ENCODE measurements around the gene THAP12.
"Not testable (repeated sequence)": the region's sequence is repeated elsewhere in the genome, so short reads cannot be mapped to it uniquely, and the experiment has no call there.

DNA sequence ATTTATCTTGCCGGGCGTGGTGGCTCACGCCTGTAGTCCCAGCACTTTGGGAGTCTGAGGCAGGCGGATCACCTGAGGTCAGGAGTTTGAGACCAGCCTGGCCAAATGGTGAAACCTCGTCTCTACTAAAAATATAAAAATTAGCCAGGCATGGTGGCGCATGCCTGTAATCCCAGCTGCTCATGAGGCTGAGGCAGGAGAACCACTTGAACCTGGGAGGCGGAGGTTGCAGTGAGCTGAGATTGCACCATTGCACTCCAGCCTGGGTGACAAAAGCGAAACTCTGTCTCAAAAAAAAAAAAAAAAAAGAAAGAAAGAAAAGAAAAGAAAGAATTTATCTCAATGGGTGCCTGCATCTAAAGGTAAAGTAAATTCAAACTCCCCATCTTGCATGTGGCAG, 20.6 kb upstream of the THAP12 start:
- TF ChIP-seq, protein P1, sequence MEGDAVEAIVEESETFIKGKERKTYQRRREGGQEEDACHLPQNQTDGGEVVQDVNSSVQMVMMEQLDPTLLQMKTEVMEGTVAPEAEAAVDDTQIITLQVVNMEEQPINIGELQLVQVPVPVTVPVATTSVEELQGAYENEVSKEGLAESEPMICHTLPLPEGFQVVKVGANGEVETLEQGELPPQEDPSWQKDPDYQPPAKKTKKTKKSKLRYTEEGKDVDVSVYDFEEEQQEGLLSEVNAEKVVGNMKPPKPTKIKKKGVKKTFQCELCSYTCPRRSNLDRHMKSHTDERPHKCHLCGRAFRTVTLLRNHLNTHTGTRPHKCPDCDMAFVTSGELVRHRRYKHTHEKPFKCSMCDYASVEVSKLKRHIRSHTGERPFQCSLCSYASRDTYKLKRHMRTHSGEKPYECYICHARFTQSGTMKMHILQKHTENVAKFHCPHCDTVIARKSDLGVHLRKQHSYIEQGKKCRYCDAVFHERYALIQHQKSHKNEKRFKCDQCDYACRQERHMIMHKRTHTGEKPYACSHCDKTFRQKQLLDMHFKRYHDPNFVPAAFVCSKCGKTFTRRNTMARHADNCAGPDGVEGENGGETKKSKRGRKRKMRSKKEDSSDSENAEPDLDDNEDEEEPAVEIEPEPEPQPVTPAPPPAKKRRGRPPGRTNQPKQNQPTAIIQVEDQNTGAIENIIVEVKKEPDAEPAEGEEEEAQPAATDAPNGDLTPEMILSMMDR (conservative IDR thresholded peaks at IDR 0.05 in 1 of 2, IDR thresholded peaks at IDR 0.05 in 1 of 2; ENCODE audit: low read depth in 1 of 2, low read length in 2 of 2) = not testable (repeated sequence)
- not testable (repeated sequence) for TF ChIP-seq EZH2 (IDR thresholded peaks at IDR 0.05; ENCODE audit: low read length, missing control alignments)

Data from fibroblast of lung (primary cell).